ENCODE results near the gene KIF1B.

KIF1B gene

GRCh38 chr1:10387677-10388386, 177.5 kb downstream of the KIF1B start:
- DNase-seq (ENCODE audit: low read depth, low spot score) = peak; percentile 82
- no peak for TF ChIP-seq CTCF (IDR thresholded peaks at IDR 0.05; ENCODE audit: low read depth, low read length)
- peak overlapping the region; percentile 3 for H3K4me3 ChIP-seq (ENCODE audit: low read depth, low read length)
- in situ Hi-C loops (cut with HindIII; ENCODE audit: low sequenced_read_pairs) = no loop called here

DNA sequence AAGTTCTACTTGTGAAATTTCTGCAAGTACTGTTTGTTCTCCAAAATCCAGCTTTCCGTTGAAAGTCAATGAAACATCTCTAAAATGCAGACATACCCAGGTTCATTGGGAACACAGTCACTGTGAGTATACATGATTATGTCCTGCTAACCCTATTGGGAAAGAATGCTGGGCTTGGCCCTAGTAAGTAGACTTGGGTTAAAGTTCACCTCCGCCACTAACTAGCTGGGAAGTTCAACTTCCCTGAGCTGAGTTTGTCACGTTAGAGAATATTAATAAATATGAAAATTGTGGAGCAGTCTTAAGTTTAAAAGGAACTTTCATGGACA, 178.0 kb downstream of the KIF1B start:
- H3K4me3 ChIP-seq (ENCODE audit: low read depth, low read length) = no peak overlapping the region
- in situ Hi-C loops (cut with HindIII; ENCODE audit: low sequenced_read_pairs) = no loop called here
- TF ChIP-seq CTCF (IDR thresholded peaks at IDR 0.05; ENCODE audit: low read depth, low read length) = no peak
- no peak for DNase-seq (ENCODE audit: low read depth, low spot score)

- in situ Hi-C loops (cut with HindIII; ENCODE audit: low sequenced_read_pairs) = no loop called here
- H3K4me3 ChIP-seq (ENCODE audit: low read depth, low read length) = no peak overlapping the region
- TF ChIP-seq CTCF (IDR thresholded peaks at IDR 0.05; ENCODE audit: low read depth, low read length) = no peak
- no peak for DNase-seq (ENCODE audit: low read depth, low spot score)
Measured at GRCh38 chr1:10389271-10389973, 179.1 kb downstream of the KIF1B start.

GRCh38 chr1:10396870-10397269, 186.5 kb downstream of the KIF1B start:
- TF ChIP-seq CTCF (IDR thresholded peaks at IDR 0.05; ENCODE audit: low read depth, low read length) = no peak
- DNase-seq (ENCODE audit: low read depth, low spot score) = no peak

DNA sequence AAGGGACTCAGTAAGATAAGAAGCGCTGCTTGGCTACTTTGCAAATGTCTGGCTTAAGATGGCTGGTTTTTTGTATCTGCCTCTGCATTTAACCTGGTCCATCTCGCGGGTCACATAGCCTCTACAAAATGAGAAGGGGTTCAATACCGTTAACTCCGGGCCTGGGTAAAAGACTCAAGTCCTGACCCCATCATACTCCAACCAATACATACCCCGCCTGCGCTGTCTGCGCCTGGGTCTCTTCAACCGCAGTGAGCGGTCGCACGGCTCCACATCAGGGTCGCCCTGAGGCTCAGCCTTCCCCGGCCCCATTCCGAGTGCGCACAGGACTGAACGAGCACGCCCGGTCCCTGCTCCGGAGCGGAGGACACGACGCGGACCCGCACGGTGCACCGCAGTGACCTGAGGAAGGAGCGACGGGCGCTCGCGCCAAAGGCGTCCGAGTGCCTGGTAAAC, 187.9 kb downstream of the KIF1B start:
- no peak for DNase-seq (ENCODE audit: low read depth, low spot score)
- in situ Hi-C loops (cut with HindIII; ENCODE audit: low sequenced_read_pairs) = no loop called here
- no peak for TF ChIP-seq CTCF (IDR thresholded peaks at IDR 0.05; ENCODE audit: low read depth, low read length)

More at GRCh38 chr1:10396870-10397269, 186.5 kb downstream of the KIF1B start:
- no peak overlapping the region for H3K4me3 ChIP-seq (ENCODE audit: low read depth, low read length)
- in situ Hi-C loops (cut with HindIII; ENCODE audit: low sequenced_read_pairs) = no loop called here

GRCh38 chr1:10398734-10399443, 188.5 kb downstream of the KIF1B start, which contains the start of gene PGD:
TSS of gene PGD (plus strand) at chr1:10399064. CDS start at chr1:10399118, 54 bp downstream.
- DNase-seq (ENCODE audit: low read depth, low spot score) = peak; percentile 98
- TF ChIP-seq CTCF (IDR thresholded peaks at IDR 0.05; ENCODE audit: low read depth, low read length) = no peak
- in situ Hi-C loops (cut with HindIII; ENCODE audit: low sequenced_read_pairs) = no loop called here
- peak within 1 kb of the TSS; percentile 81 for H3K4me3 ChIP-seq (ENCODE audit: low read depth, low read length)

More for the DNA sequence above, 187.9 kb downstream of the KIF1B start:
- H3K4me3 ChIP-seq (ENCODE audit: low read depth, low read length) = peak overlapping the region; percentile 81

Measured in astrocyte of the spinal cord (primary cell).